ENCODE results near the gene RNF175.

RNF175 gene

GRCh38 chr4:153784166-153784699, 24.4 kb upstream of the RNF175 start:
- no peak for DNase-seq

GRCh38 chr4:153782581-153782980, 22.8 kb upstream of the RNF175 start:
- DNase-seq = no peak

- DNase-seq = no peak
These were observed 22.0 kb upstream of the RNF175 start for GRCh38 chr4:153781717-153782416.

GRCh38 chr4:153781280-153781679, 21.5 kb upstream of the RNF175 start:
- no peak for DNase-seq

GRCh38 chr4:153780876-153781275, 21.1 kb upstream of the RNF175 start:
- DNase-seq = no peak

- no peak for DNase-seq
These were observed 20.4 kb upstream of the RNF175 start for GRCh38 chr4:153780221-153780620.

- no peak for DNase-seq
These were observed 18.6 kb upstream of the RNF175 start for GRCh38 chr4:153778383-153778782.

GRCh38 chr4:153777421-153777820, 17.6 kb upstream of the RNF175 start:
- no peak for DNase-seq

GRCh38 chr4:153776601-153777000, 16.8 kb upstream of the RNF175 start:
- no peak for DNase-seq

- no peak for DNase-seq
These were observed 13.4 kb upstream of the RNF175 start for GRCh38 chr4:153773236-153773690.

- DNase-seq = no peak
These were observed 11.2 kb upstream of the RNF175 start for GRCh38 chr4:153771046-153771445.

- DNase-seq = no peak
These were observed 6.9 kb upstream of the RNF175 start for GRCh38 chr4:153766758-153767157.

GRCh38 chr4:153765894-153766293, 6.1 kb upstream of the RNF175 start:
- DNase-seq = no peak

GRCh38 chr4:153764601-153765368, 5.0 kb upstream of the RNF175 start:
- no peak for DNase-seq

GRCh38 chr4:153763404-153763803, 3.6 kb upstream of the RNF175 start:
- DNase-seq = no peak

- DNase-seq = no peak
These were observed 977 bp downstream of the RNF175 start for GRCh38 chr4:153758688-153759406.

GRCh38 chr4:153758136-153758535, 1.7 kb downstream of the RNF175 start:
- no peak for DNase-seq

GRCh38 chr4:153757407-153757806, 2.4 kb downstream of the RNF175 start:
- no peak for DNase-seq

- no peak for DNase-seq
These were observed 4.6 kb downstream of the RNF175 start for GRCh38 chr4:153755186-153755585.

- peak; percentile 37 for DNase-seq
These were observed 9.5 kb downstream of the RNF175 start for GRCh38 chr4:153750197-153750817.

GRCh38 chr4:153748378-153748777, 11.4 kb downstream of the RNF175 start:
- DNase-seq = no peak

GRCh38 chr4:153747406-153747955, 12.3 kb downstream of the RNF175 start:
- DNase-seq = no peak

- DNase-seq = no peak
These were observed 14.2 kb downstream of the RNF175 start for GRCh38 chr4:153745651-153746050.

Measured in GF-D8 (cell line).